Measurements from ENCODE around the gene PRKG1.

The PRKG1 gene

DNA sequence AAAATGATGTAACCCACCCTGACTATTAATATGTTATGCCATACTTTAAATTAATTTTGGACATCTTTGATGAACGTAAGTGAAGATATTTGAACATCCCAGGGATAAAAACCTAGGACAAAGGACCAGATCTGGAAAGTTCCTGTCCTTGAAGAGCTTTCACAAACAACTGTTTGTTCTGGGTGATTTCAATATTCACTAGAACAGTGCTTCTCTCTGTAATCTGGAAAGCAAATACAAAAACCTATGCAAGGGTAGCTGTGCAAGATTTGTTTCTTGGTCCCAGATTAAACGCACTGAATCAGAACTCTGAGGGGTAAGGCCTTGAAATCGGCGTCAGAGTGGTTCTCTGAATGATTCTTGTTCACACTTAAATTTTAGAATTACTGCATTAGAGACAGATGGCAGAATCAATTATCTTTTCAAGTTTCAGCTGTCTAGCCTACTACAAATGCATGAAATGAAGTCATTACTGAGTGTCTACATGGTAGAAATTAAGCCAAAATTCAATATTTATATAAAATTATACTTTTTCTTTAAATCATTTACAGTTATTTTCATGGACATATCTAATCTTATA is 694.7 kb downstream of the PRKG1 start:
- H3K36me3 ChIP-seq (ENCODE audit: control insufficient read depth, insufficient read depth, low read length) = no peaks in the 10 kb centered on the region
- DNase-seq = no peak
- H3K79me1 ChIP-seq (ENCODE audit: low read length) = no peaks in the 10 kb centered on the region
- H3K4me1 ChIP-seq (ENCODE audit: control insufficient read depth, low read depth, low read length) = no peaks in the 10 kb centered on the region
- no peak overlapping the region for H2AK5ac ChIP-seq (ENCODE audit: low read length)
- H3K79me2 ChIP-seq (ENCODE audit: control insufficient read depth, insufficient read depth, low read length) = no peaks in the 10 kb centered on the region
- no peak overlapping the region for H3K4ac ChIP-seq (ENCODE audit: low read depth, low read length)
- no peak overlapping the region for H3K27ac ChIP-seq (ENCODE audit: low read depth, low read length)
- no peak overlapping the region for H3K4me2 ChIP-seq (ENCODE audit: low read length)
- H3K23ac ChIP-seq (ENCODE audit: low read length) = no peak overlapping the region
- H2BK120ac ChIP-seq (ENCODE audit: low read depth, low read length) = no peak overlapping the region
- H3K18ac ChIP-seq (ENCODE audit: low read length) = no peak overlapping the region
- H4K8ac ChIP-seq (ENCODE audit: low read depth, low read length) = no peak overlapping the region
- H2BK5ac ChIP-seq (ENCODE audit: low read length) = no peak overlapping the region
- H3K4me3 ChIP-seq (ENCODE audit: low read length) = no peak overlapping the region
- no peak overlapping the region for H3K9ac ChIP-seq (ENCODE audit: low read length)
- no peak overlapping the region for H3K56ac ChIP-seq (ENCODE audit: low read length)
- WGBS (ENCODE audit: extremely low coverage, insufficient coverage, low lambda C conversion rate) = no CpG with 5 or more reads among the region's 4 CpGs
- no peaks in the 10 kb centered on the region for H3K27me3 ChIP-seq (ENCODE audit: insufficient read depth, low read length, poor library complexity)
- no peak overlapping the region for H2BK15ac ChIP-seq (replicated peaks; ENCODE audit: low read depth)
- H4K5ac ChIP-seq (ENCODE audit: low read length) = no peak overlapping the region

DNA sequence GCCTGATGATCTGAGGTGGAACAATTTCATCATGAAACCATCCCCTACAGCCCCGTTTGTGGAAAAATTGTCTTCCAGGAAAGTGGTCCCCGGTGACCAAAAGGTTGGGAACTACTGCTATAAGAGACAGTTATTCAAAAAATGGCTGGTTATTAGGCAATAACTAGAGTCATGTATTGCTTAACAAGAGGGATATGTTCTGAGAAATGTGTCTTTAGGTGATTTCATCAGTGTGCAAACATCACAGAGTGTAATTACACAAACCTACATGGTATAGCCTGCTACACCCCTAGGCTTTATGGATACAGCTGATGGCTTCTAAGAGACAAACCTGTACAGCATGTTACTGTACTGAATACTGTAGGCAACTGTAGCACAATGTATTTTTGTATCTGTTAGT is 696.4 kb downstream of the PRKG1 start:
- Histone ChIP-seq H3K56ac (ENCODE audit: low read length) (no peak overlapping the region), H3K27ac (ENCODE audit: low read depth, low read length) (no peak overlapping the region), H3K27me3 (ENCODE audit: insufficient read depth, low read length, poor library complexity) (no peaks in the 10 kb centered on the region), H2BK120ac (ENCODE audit: low read depth, low read length) (no peak overlapping the region), H3K4ac (ENCODE audit: low read depth, low read length) (no peak overlapping the region), H2AK5ac (ENCODE audit: low read length) (no peak overlapping the region), H3K4me1 (ENCODE audit: control insufficient read depth, low read depth, low read length) (no peaks in the 10 kb centered on the region), H2BK5ac (ENCODE audit: low read length) (no peak overlapping the region), H3K4me3 (ENCODE audit: low read length) (no peak overlapping the region), H3K79me2 (ENCODE audit: control insufficient read depth, insufficient read depth, low read length) (no peaks in the 10 kb centered on the region), H3K4me2 (ENCODE audit: low read length) (no peak overlapping the region), H3K36me3 (ENCODE audit: control insufficient read depth, insufficient read depth, low read length) (no peaks in the 10 kb centered on the region), H3K79me1 (ENCODE audit: low read length) (no peaks in the 10 kb centered on the region), H3K23ac (ENCODE audit: low read length) (no peak overlapping the region), H4K5ac (ENCODE audit: low read length) (no peak overlapping the region), H2BK15ac (replicated peaks; ENCODE audit: low read depth) (no peak overlapping the region), H4K8ac (ENCODE audit: low read depth, low read length) (no peak overlapping the region), H3K18ac (ENCODE audit: low read length) (no peak overlapping the region), H3K9ac (ENCODE audit: low read length) (no peak overlapping the region)
- DNase-seq = no peak
- WGBS (ENCODE audit: extremely low coverage, insufficient coverage, low lambda C conversion rate) = no CpG with 5 or more reads among the region's 2 CpGs

DNA sequence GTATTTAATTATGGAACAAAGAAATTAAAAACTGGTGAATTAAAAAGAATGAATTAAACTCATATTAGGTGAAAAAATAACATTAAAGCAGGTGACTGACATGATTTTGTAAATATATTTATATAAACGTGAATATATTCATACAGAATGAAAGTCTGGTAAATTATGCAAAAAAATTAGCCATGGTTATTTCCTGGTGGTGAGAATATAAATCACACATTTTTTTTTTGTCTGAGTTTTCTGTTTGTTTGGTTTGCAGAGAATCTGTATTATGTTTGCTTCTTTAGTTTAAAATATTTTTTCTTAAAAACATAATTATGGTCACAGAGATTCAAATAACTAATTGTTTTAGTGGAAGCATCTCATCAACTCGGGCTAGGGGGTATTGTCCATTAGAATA is 698.1 kb downstream of the PRKG1 start:
- Histone ChIP-seq H3K23ac (ENCODE audit: low read length) (no peak overlapping the region), H3K4me3 (ENCODE audit: low read length) (no peak overlapping the region), H2BK15ac (replicated peaks; ENCODE audit: low read depth) (no peak overlapping the region), H3K4me1 (ENCODE audit: control insufficient read depth, low read depth, low read length) (no peaks in the 10 kb centered on the region), H3K9ac (ENCODE audit: low read length) (no peak overlapping the region), H2BK5ac (ENCODE audit: low read length) (no peak overlapping the region), H4K5ac (ENCODE audit: low read length) (no peak overlapping the region), H3K18ac (ENCODE audit: low read length) (no peak overlapping the region), H3K27me3 (ENCODE audit: insufficient read depth, low read length, poor library complexity) (no peaks in the 10 kb centered on the region), H2AK5ac (ENCODE audit: low read length) (no peak overlapping the region), H3K79me1 (ENCODE audit: low read length) (no peaks in the 10 kb centered on the region), H3K4me2 (ENCODE audit: low read length) (no peak overlapping the region), H3K56ac (ENCODE audit: low read length) (no peak overlapping the region), H3K4ac (ENCODE audit: low read depth, low read length) (no peak overlapping the region), H3K27ac (ENCODE audit: low read depth, low read length) (no peak overlapping the region), H3K79me2 (ENCODE audit: control insufficient read depth, insufficient read depth, low read length) (no peaks in the 10 kb centered on the region), H3K36me3 (ENCODE audit: control insufficient read depth, insufficient read depth, low read length) (no peaks in the 10 kb centered on the region), H4K8ac (ENCODE audit: low read depth, low read length) (no peak overlapping the region), H2BK120ac (ENCODE audit: low read depth, low read length) (no peak overlapping the region)
- WGBS (ENCODE audit: extremely low coverage, insufficient coverage, low lambda C conversion rate) = 100% methylated on average over 1 of the region's 2 CpGs
- DNase-seq = no peak

DNA sequence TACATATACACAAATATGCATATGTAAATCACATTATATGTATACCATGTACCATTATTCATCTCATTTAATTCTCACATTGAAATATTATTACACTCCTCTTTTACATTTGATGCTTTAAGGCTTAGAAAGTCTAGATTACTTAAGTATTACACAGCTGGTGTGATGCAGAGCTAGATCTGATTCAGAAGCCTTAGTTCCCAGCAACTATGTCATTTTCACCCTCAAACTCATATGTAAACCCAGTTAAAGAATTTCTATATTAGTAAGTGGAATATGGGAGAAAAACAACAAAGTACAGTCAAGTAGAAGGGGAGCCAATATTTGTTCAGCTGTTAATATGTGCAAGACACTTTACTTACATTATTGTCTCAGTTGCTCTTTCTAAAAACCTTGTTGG is 699.4 kb downstream of the PRKG1 start:
- H3K79me2 ChIP-seq (ENCODE audit: control insufficient read depth, insufficient read depth, low read length) = no peaks in the 10 kb centered on the region
- DNase-seq = no peak
- no peak overlapping the region for H3K9ac ChIP-seq (ENCODE audit: low read length)
- no peaks in the 10 kb centered on the region for H3K36me3 ChIP-seq (ENCODE audit: control insufficient read depth, insufficient read depth, low read length)
- no peak overlapping the region for H3K4me2 ChIP-seq (ENCODE audit: low read length)
- no peak overlapping the region for H3K23ac ChIP-seq (ENCODE audit: low read length)
- no peak overlapping the region for H3K4me3 ChIP-seq (ENCODE audit: low read length)
- no peak overlapping the region for H3K27ac ChIP-seq (ENCODE audit: low read depth, low read length)
- no peak overlapping the region for H2BK120ac ChIP-seq (ENCODE audit: low read depth, low read length)
- no peaks in the 10 kb centered on the region for H3K27me3 ChIP-seq (ENCODE audit: insufficient read depth, low read length, poor library complexity)
- no peak overlapping the region for H3K18ac ChIP-seq (ENCODE audit: low read length)
- H2BK15ac ChIP-seq (replicated peaks; ENCODE audit: low read depth) = no peak overlapping the region
- no peaks in the 10 kb centered on the region for H3K4me1 ChIP-seq (ENCODE audit: control insufficient read depth, low read depth, low read length)
- H2BK5ac ChIP-seq (ENCODE audit: low read length) = no peak overlapping the region
- no peak overlapping the region for H4K8ac ChIP-seq (ENCODE audit: low read depth, low read length)
- H4K5ac ChIP-seq (ENCODE audit: low read length) = no peak overlapping the region
- H3K56ac ChIP-seq (ENCODE audit: low read length) = no peak overlapping the region
- no peak overlapping the region for H3K4ac ChIP-seq (ENCODE audit: low read depth, low read length)
- H2AK5ac ChIP-seq (ENCODE audit: low read length) = no peak overlapping the region
- no peaks in the 10 kb centered on the region for H3K79me1 ChIP-seq (ENCODE audit: low read length)

DNA sequence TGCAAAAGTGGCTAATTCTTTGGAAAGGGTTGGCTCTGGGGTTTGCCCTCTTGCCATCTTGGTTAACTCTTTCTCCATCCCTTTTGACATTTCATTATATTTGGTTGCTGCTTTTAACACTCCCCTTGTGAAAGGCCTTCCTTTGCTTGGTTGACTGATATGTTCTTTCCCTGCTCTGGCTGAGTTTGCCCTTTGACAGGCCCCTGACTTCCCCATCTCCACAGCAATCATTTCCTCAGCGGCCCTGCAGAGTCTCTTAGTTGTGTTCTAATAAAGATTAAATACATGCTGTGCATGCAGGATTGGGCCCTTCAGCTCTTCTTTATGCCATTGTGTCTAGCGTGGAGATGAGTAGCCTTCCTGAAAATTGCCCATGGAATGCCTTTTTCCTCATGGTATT is 709.7 kb downstream of the PRKG1 start:
- no peak overlapping the region for H3K56ac ChIP-seq (ENCODE audit: low read length)
- no peak overlapping the region for H3K27ac ChIP-seq (ENCODE audit: low read depth, low read length)
- no peak overlapping the region for H2BK120ac ChIP-seq (ENCODE audit: low read depth, low read length)
- H3K4me2 ChIP-seq (ENCODE audit: low read length) = no peak overlapping the region
- H2BK15ac ChIP-seq (replicated peaks; ENCODE audit: low read depth) = no peak overlapping the region
- H3K9ac ChIP-seq (ENCODE audit: low read length) = no peak overlapping the region
- H3K18ac ChIP-seq (ENCODE audit: low read length) = no peak overlapping the region
- no peaks in the 10 kb centered on the region for H3K79me2 ChIP-seq (ENCODE audit: control insufficient read depth, insufficient read depth, low read length)
- no peaks in the 10 kb centered on the region for H3K36me3 ChIP-seq (ENCODE audit: control insufficient read depth, insufficient read depth, low read length)
- H3K4me3 ChIP-seq (ENCODE audit: low read length) = no peak overlapping the region
- H3K4me1 ChIP-seq (ENCODE audit: control insufficient read depth, low read depth, low read length) = no peaks in the 10 kb centered on the region
- no peak overlapping the region for H3K4ac ChIP-seq (ENCODE audit: low read depth, low read length)
- H2BK5ac ChIP-seq (ENCODE audit: low read length) = no peak overlapping the region
- no CpG with 5 or more reads among the region's 2 CpGs for WGBS (ENCODE audit: extremely low coverage, insufficient coverage, low lambda C conversion rate)
- no peak overlapping the region for H3K23ac ChIP-seq (ENCODE audit: low read length)
- H4K5ac ChIP-seq (ENCODE audit: low read length) = no peak overlapping the region
- DNase-seq = no peak
- H3K27me3 ChIP-seq (ENCODE audit: insufficient read depth, low read length, poor library complexity) = no peaks in the 10 kb centered on the region
- no peak overlapping the region for H4K8ac ChIP-seq (ENCODE audit: low read depth, low read length)
- no peaks in the 10 kb centered on the region for H3K79me1 ChIP-seq (ENCODE audit: low read length)
- H2AK5ac ChIP-seq (ENCODE audit: low read length) = no peak overlapping the region

DNA sequence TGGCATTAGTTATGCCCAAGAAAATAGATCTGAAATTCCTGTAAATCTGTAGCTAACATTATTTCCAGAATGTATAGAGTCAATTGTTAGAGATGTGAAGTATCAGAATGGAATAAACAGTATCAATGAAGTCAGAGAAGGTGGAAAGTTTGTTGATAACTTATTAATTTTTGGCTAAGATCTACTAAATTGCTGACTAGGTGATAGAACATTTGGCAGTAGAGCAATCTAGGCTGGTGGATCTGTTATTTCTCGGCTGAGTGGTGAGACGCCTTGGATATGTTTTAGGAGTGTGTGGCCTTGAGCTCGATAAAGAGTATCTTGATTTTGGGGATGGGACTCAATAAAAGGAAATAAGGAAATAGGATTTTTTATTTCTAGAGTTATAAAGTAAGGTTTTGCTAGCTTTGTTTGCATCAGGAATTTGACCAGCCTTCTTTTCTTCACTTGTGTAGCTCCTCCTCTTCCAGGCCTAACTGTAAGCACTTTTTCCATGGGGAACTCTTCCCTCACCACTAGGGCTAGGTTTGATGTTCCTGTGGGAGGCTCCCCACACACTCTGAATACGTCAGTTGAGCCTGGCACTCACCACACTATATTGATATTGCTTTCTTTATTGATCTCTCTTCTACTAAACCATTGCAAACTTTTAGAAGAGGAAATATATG is 711.9 kb downstream of the PRKG1 start:
- H3K4me3 ChIP-seq (ENCODE audit: low read length) = no peak overlapping the region
- no peaks in the 10 kb centered on the region for H3K79me2 ChIP-seq (ENCODE audit: control insufficient read depth, insufficient read depth, low read length)
- H3K79me1 ChIP-seq (ENCODE audit: low read length) = no peaks in the 10 kb centered on the region
- no peak overlapping the region for H2AK5ac ChIP-seq (ENCODE audit: low read length)
- no peak overlapping the region for H4K5ac ChIP-seq (ENCODE audit: low read length)
- no peak overlapping the region for H3K4ac ChIP-seq (ENCODE audit: low read depth, low read length)
- H3K23ac ChIP-seq (ENCODE audit: low read length) = no peak overlapping the region
- no peak overlapping the region for H2BK120ac ChIP-seq (ENCODE audit: low read depth, low read length)
- DNase-seq = peak; percentile 35
- H3K4me2 ChIP-seq (ENCODE audit: low read length) = no peak overlapping the region
- H3K27ac ChIP-seq (ENCODE audit: low read depth, low read length) = no peak overlapping the region
- peak overlapping the region; percentile 56 for H4K8ac ChIP-seq (ENCODE audit: low read depth, low read length)
- no CpG with 5 or more reads among the region's 4 CpGs for WGBS (ENCODE audit: extremely low coverage, insufficient coverage, low lambda C conversion rate)
- no peak overlapping the region for H3K9ac ChIP-seq (ENCODE audit: low read length)
- no peaks in the 10 kb centered on the region for H3K27me3 ChIP-seq (ENCODE audit: insufficient read depth, low read length, poor library complexity)
- H3K18ac ChIP-seq (ENCODE audit: low read length) = no peak overlapping the region
- H2BK5ac ChIP-seq (ENCODE audit: low read length) = no peak overlapping the region
- no peak overlapping the region for H3K56ac ChIP-seq (ENCODE audit: low read length)
- H2BK15ac ChIP-seq (replicated peaks; ENCODE audit: low read depth) = no peak overlapping the region
- H3K4me1 ChIP-seq (ENCODE audit: control insufficient read depth, low read depth, low read length) = no peaks in the 10 kb centered on the region
- no peaks in the 10 kb centered on the region for H3K36me3 ChIP-seq (ENCODE audit: control insufficient read depth, insufficient read depth, low read length)
